Spleen (tissue), 11 donors: Measurements from ENCODE around the gene NPB. TPM values are rescaled to one million over a fixed set of nuclear protein-coding genes. Genes with fewer than 3 reads are reported as not detected.

Experiments
- DNase-seq: peaks from one replicate; pipeline ENCODE4 v3.0.0-alpha.2; 2020
- H3K27ac ChIP-seq, 8 donors: fragments of 200-600 bp; sonication (generic) in 7 of 8; 1 replicate in 4 of 8; 2 replicates in 4 of 8; pipeline versions ENCODE4 v1.5.0 to v1.8.0; 2016 to 2021; ENCODE audit warnings: inconsistent platforms in 4 of 8, mild to moderate bottlenecking in 4 of 8, moderate library complexity in 1 of 8
- H3K27me3 ChIP-seq, 7 donors: fragments of 200-600 bp; sonication (generic) in 6 of 7; replicated peaks in 1 of 7; 1 replicate in 4 of 7; 2 replicates in 3 of 7; pipeline versions ENCODE4 v1.5.0 to v1.8.0; 2016 to 2021; ENCODE audit warnings: inconsistent platforms in 3 of 7, mild to moderate bottlenecking in 1 of 7
- H3K36me3 ChIP-seq, 6 donors: fragments of 200-600 bp; sonication (generic) in 5 of 6; 1 replicate in 4 of 6; 2 replicates in 2 of 6; pipeline versions ENCODE4 v1.5.0 to v1.8.0; 2016 to 2021; ENCODE audit warnings: inconsistent platforms in 2 of 6
- H3K4me1 ChIP-seq, 6 donors: fragments of 200-600 bp; sonication (generic) in 5 of 6; 1 replicate in 3 of 6; 2 replicates in 3 of 6; pipeline versions ENCODE4 v1.5.0 to v1.8.0; 2016 to 2021; ENCODE audit warnings: inconsistent platforms in 3 of 6
- H3K4me3 ChIP-seq, 8 donors: fragments of 200-600 bp; sonication (generic) in 7 of 8; 1 replicate in 4 of 8; 2 replicates in 4 of 8; pipeline versions ENCODE4 v1.5.0 to v1.8.0; 2016 to 2021; ENCODE audit warnings: inconsistent platforms in 4 of 8, mild to moderate bottlenecking in 4 of 8, moderate library complexity in 2 of 8
- H3K9me3 ChIP-seq, 8 donors: fragments of 200-600 bp; sonication (generic) in 7 of 8; 1 replicate in 4 of 8; 2 replicates in 4 of 8; pipeline versions ENCODE4 v1.5.0 to v1.8.0; 2016 to 2021; ENCODE audit warnings: inconsistent platforms in 4 of 8
- CTCF ChIP-seq, 11 experiments: fragments of 200-600 bp in 7 of 11; fragments of 450-650 bp in 4 of 11; sonication (generic) in 4 of 11; IDR thresholded peaks in 8 of 11; conservative IDR thresholded peaks in 3 of 11; 1 replicate in 7 of 11; 2 replicates in 4 of 11; pipeline versions ENCODE4 v1.4.0 to v1.8.0; 2016 to 2021; ENCODE audit warnings: antibody characterized with exemption in 11 of 11, inconsistent platforms in 4 of 11, mild to moderate bottlenecking in 1 of 11
- POLR2A ChIP-seq, 3 donors: fragments of 450-650 bp; IDR thresholded peaks; one replicate each; pipeline ENCODE4 v1.5.1; 2017; ENCODE audit warnings: antibody characterized with exemption in 3 of 3, mild to moderate bottlenecking in 1 of 3
- POLR2AphosphoS5 ChIP-seq, 3 donors: sonication (generic); formaldehyde crosslinking; IDR thresholded peaks; one replicate each; pipeline ENCODE4 v1.5.1; 2017; ENCODE audit warnings: antibody characterized with exemption in 3 of 3
- WGBS, 5 donors: extraction: QIAGEN DNeasy Blood & Tissue Kit in 3 of 5; methylation state at CpG; one replicate each; pipeline versions ENCODE4 v1.1.5 to v1.1.7; 2013 to 2018; 5-methylcytosine and 5-hydroxymethylcytosine counted together
- intact Hi-C: fragments of 100-400 bp; cut with DNase I; formaldehyde crosslinking; loops from one replicate; pipeline ENCODE4 v1.15.0; 2023; ENCODE audit warnings: low total_unique reads
- polyA plus RNA-seq, 3 donors: library from polyadenylated mRNA; stranded (reverse); fragments of 200-250 nt; gene quantifications; one replicate each; pipeline ENCODE4 v1.2.1, GENCODE V29; 2013
- total RNA-seq, 7 donors: library from RNA; depleted of rRNA in 3 of 7; stranded (reverse); fragments of >200 nt in 3 of 7; fragmentation: NEBNext Ultra II Directional in 4 of 7; extraction: Animal tissue kit (Norgen Biotek cat#: 25700) in 4 of 7; gene quantifications; one replicate each; pipeline versions ENCODE4 v1.1.0 to v1.2.1, GENCODE V29; 2016 to 2021
- donor health status: healthy with polysubstance abuse.
- donor health status: DM: no; HTN: no; CAD: no; lungs with moderate emphysema.
- donor health status: DM: no; HTN: no; CAD: no.
- donor health status: Bipolar disorder and iron deficiency.
- donor health status: healthy.
- donor health status: DM: no; HTN: no; CAD: no.
- donor health status: DM: yes; HTN: yes; CAD: no.

NPB gene
- total and polyA plus RNA-seq, 10 donors: 0.23 to 4.8 (median 1.5) TPM; not detected in 1

- Histone ChIP-seq H3K27me3 (peaks cover 0 to 93% (median 21%) of the 10 kb centered on the region in 7 donors), H3K36me3 (no peaks in the 10 kb centered on the region), H3K4me3 (no peak overlapping the region), H3K4me1 (peaks cover 0 to 28% (median 15%) of the 10 kb centered on the region in 6 donors), H3K9me3 (no peaks in the 10 kb centered on the region), H3K27ac (no peak overlapping the region)
- DNase-seq: no peak
- no peak for TF ChIP-seq POLR2AphosphoS5 (IDR thresholded peaks at IDR 0.05)
- TF ChIP-seq POLR2A (IDR thresholded peaks at IDR 0.05): no peak
- TF ChIP-seq CTCF (IDR thresholded peaks at IDR 0.05 in 8 of 11, conservative IDR thresholded peaks at IDR 0.05 in 3 of 11): no peak
- 84 to 92% (median 86%) methylated on average over 7 to 21 of the region's 21 CpGs for WGBS, 5 donors
- intact Hi-C loops: no loop called here
Observed at GRCh38 chr17:81939881-81940385, 37.9 kb downstream of the NPB start.

- Histone ChIP-seq H3K27ac (no peak overlapping the region), H3K4me3 (no peak overlapping the region), H3K36me3 (no peaks in the 10 kb centered on the region), H3K9me3 (no peaks in the 10 kb centered on the region), H3K4me1 (peaks cover 0 to 28% (median 15%) of the 10 kb centered on the region in 6 donors), H3K27me3 (peaks cover 0 to 87% (median 21%) of the 10 kb centered on the region in 7 donors)
- DNase-seq: no peak
- intact Hi-C loops: no loop called here
- WGBS, 5 donors: 87 to 96% (median 92%) methylated on average over 28 to 56 of the region's 56 CpGs
- TF ChIP-seq CTCF (IDR thresholded peaks at IDR 0.05 in 8 of 11, conservative IDR thresholded peaks at IDR 0.05 in 3 of 11) (no peak), POLR2A (IDR thresholded peaks at IDR 0.05) (no peak), POLR2AphosphoS5 (IDR thresholded peaks at IDR 0.05) (no peak)
Observed at GRCh38 chr17:81940538-81941483, 38.8 kb downstream of the NPB start.

GRCh38 chr17:81941484-81942166 lies 39.6 kb downstream of the NPB start:
- DNase-seq: no peak
- intact Hi-C loops: no loop called here
- no peak overlapping the region for H3K27ac ChIP-seq
- H3K4me1 ChIP-seq: peaks cover 0 to 20% (median 12%) of the 10 kb centered on the region in 6 donors
- no peaks in the 10 kb centered on the region for H3K9me3 ChIP-seq
- 35 to 54% (median 45%) methylated on average over 16 to 30 of the region's 30 CpGs; no CpG with 5 or more reads in 1 of the 5 donors for WGBS, 5 donors
- no peaks in the 10 kb centered on the region for H3K36me3 ChIP-seq
- H3K27me3 ChIP-seq: peaks cover 0 to 80% (median 21%) of the 10 kb centered on the region in 7 donors
- H3K4me3 ChIP-seq: no peak overlapping the region
- TF ChIP-seq CTCF (IDR thresholded peaks at IDR 0.05 in 8 of 11, conservative IDR thresholded peaks at IDR 0.05 in 3 of 11): no peak
- TF ChIP-seq POLR2AphosphoS5 (IDR thresholded peaks at IDR 0.05): no peak
- no peak for TF ChIP-seq POLR2A (IDR thresholded peaks at IDR 0.05)
